Mesenchymal stem cell (in vitro differentiated cells and primary cell): ENCODE data around the gene C1orf216.
A peak's percentile ranks its signal among the peaks of the same experiment; 100 is the strongest.

ENCODE experiments used
- DNase-seq: peaks from one replicate; pipeline ENCODE4 v3.0.0-alpha.2; 2013
- H2AFZ ChIP-seq: one replicate; pipeline ENCODE4 v1.6.1; 2013; ENCODE audit warnings: low read depth, mild to moderate bottlenecking, control low read depth, inconsistent platforms, low read length, moderate library complexity
- H2AK5ac ChIP-seq: 2 replicates; pipeline ENCODE4 v1.6.1; 2013; ENCODE audit warnings: low read length, moderate library complexity, mild to moderate bottlenecking, inconsistent platforms; ENCODE audit not compliant: severe bottlenecking
- H2BK120ac ChIP-seq: one replicate; pipeline ENCODE4 v1.6.1; 2013; ENCODE audit warnings: low read depth, mild to moderate bottlenecking, inconsistent platforms, low read length, moderate library complexity
- H2BK12ac ChIP-seq, 2 experiments: one replicate each; pipeline ENCODE4 v1.6.1; 2013; ENCODE audit warnings: inconsistent platforms in 2 of 2, low read length in 2 of 2, mild to moderate bottlenecking in 2 of 2, moderate library complexity in 2 of 2, control low read depth in 1 of 2
- H2BK15ac ChIP-seq: one replicate; pipeline ENCODE4 v1.6.1; 2013; ENCODE audit warnings: mild to moderate bottlenecking, low read depth, inconsistent platforms; ENCODE audit not compliant: poor library complexity, severe bottlenecking
- H2BK5ac ChIP-seq: 2 replicates; pipeline ENCODE4 v1.6.1; 2013; ENCODE audit warnings: low read depth, mild to moderate bottlenecking, low read length, control low read depth, inconsistent platforms; ENCODE audit not compliant: poor library complexity, severe bottlenecking
- H3K14ac ChIP-seq, 2 experiments: one replicate each; pipeline ENCODE4 v1.6.1; 2013; ENCODE audit warnings: inconsistent platforms in 2 of 2, low read length in 2 of 2, control low read depth in 1 of 2, mild to moderate bottlenecking in 1 of 2, moderate library complexity in 1 of 2
- H3K18ac ChIP-seq, 2 experiments: one replicate each; pipeline ENCODE4 v1.6.1; 2013; ENCODE audit warnings: inconsistent platforms in 2 of 2, low read length in 2 of 2, control low read depth in 1 of 2, low read depth in 1 of 2, mild to moderate bottlenecking in 1 of 2
- H3K23ac ChIP-seq, 2 experiments: one replicate each; pipeline ENCODE4 v1.6.1; 2013; ENCODE audit warnings: inconsistent platforms in 2 of 2, low read length in 2 of 2, mild to moderate bottlenecking in 2 of 2, moderate library complexity in 2 of 2, control low read depth in 1 of 2
- H3K27ac ChIP-seq: 2 replicates; pipeline ENCODE4 v1.5.1; 2013; ENCODE audit warnings: mild to moderate bottlenecking, moderate library complexity, low read length, control low read depth, inconsistent platforms; ENCODE audit not compliant: poor library complexity, severe bottlenecking
- H3K27me3 ChIP-seq, 2 experiments: 2 replicates each; pipeline versions ENCODE4 v1.6.1 to v1.7.0; 2013; ENCODE audit warnings: low read length in 2 of 2, mild to moderate bottlenecking in 2 of 2, moderate library complexity in 2 of 2, control low read depth in 1 of 2, inconsistent platforms in 1 of 2; ENCODE audit not compliant: control insufficient read depth in 1 of 2, insufficient read depth in 1 of 2
- H3K36me3 ChIP-seq, 2 experiments: 2 replicates each; pipeline versions ENCODE4 v1.6.1 to v1.7.0; 2013; ENCODE audit warnings: low read length in 2 of 2, control low read depth in 1 of 2, inconsistent platforms in 1 of 2, low read depth in 1 of 2, mild to moderate bottlenecking in 1 of 2; ENCODE audit not compliant: insufficient read depth in 2 of 2, control insufficient read depth in 1 of 2
- H3K4ac ChIP-seq, 2 experiments: one replicate each; pipeline ENCODE4 v1.6.1; 2013; ENCODE audit warnings: inconsistent platforms in 2 of 2, low read length in 2 of 2, mild to moderate bottlenecking in 2 of 2, moderate library complexity in 2 of 2, control low read depth in 1 of 2, low read depth in 1 of 2
- H3K4me1 ChIP-seq: 2 replicates; pipeline ENCODE4 v1.6.1; 2013; ENCODE audit warnings: low read depth, low read length, control low read depth; ENCODE audit not compliant: control insufficient read depth, insufficient read depth
- H3K4me2 ChIP-seq: 2 replicates; pipeline ENCODE4 v1.6.1; 2013; ENCODE audit warnings: low read length, mild to moderate bottlenecking, inconsistent platforms; ENCODE audit not compliant: poor library complexity, severe bottlenecking
- H3K4me3 ChIP-seq, 2 experiments: 2 replicates each; pipeline versions ENCODE4 v1.5.1 to v1.7.0; 2013; ENCODE audit warnings: low read length in 2 of 2, mild to moderate bottlenecking in 2 of 2, control low read depth in 1 of 2, low read depth in 1 of 2; ENCODE audit not compliant: insufficient read depth in 1 of 2
- H3K79me1 ChIP-seq: replicated peaks from 2 replicates; pipeline ENCODE4 v1.6.1; 2013; ENCODE audit warnings: mild to moderate bottlenecking, control low read depth, low read length, inconsistent platforms; ENCODE audit not compliant: poor library complexity, severe bottlenecking
- H3K9ac ChIP-seq: 2 replicates; pipeline ENCODE4 v1.7.0; 2013; ENCODE audit warnings: mild to moderate bottlenecking, low read length, moderate library complexity
- H3K9me3 ChIP-seq: 2 replicates; pipeline ENCODE4 v1.7.0; 2013; ENCODE audit warnings: mild to moderate bottlenecking, low read length; ENCODE audit not compliant: control insufficient read depth
- H4K8ac ChIP-seq: one replicate; pipeline ENCODE4 v1.6.1; 2013; ENCODE audit warnings: inconsistent platforms, mild to moderate bottlenecking, low read length, moderate library complexity
- H4K91ac ChIP-seq: one replicate; pipeline ENCODE4 v1.6.1; 2013; ENCODE audit warnings: mild to moderate bottlenecking, low read length, inconsistent platforms
- WGBS: methylation state at CpG from one replicate; pipeline ENCODE4 v1.1.7; 2013; ENCODE audit warnings: mixed read lengths; 5-methylcytosine and 5-hydroxymethylcytosine counted together

C1orf216 gene

DNA sequence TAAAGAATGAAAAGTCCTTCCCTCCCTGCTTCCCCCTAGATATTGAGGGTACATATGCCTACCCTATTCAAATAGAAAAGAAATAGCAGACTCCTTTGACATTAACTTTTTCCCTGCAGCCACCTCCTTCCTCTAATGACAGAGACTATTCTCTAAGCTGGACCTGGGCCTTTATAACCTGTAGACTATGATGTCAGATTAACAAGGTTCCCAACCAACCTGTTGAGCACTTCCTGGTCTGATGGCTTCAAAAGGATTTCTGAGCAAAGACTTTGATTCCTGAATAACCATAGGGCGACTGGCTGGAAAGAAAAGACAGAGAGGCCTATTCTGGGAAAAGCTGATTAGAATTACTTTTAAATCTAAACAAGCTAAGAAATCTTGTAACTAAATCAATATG lies 18.4 kb upstream of the C1orf216 start:
- H3K79me1 ChIP-seq, result no peaks in the 10 kb centered on the region
- H2BK5ac ChIP-seq, result no peak overlapping the region
- no peaks in the 10 kb centered on the region for H3K27me3 ChIP-seq
- H3K9ac ChIP-seq, result no peak overlapping the region
- no peak overlapping the region for H4K91ac ChIP-seq
- no peak overlapping the region for H2BK120ac ChIP-seq
- no peak overlapping the region for H3K23ac ChIP-seq
- peaks cover 0 to 3% of the 10 kb centered on the region in 2 experiments for H3K36me3 ChIP-seq
- no peak overlapping the region for H3K18ac ChIP-seq
- no peak overlapping the region for H2AFZ ChIP-seq
- no peak overlapping the region for H3K14ac ChIP-seq
- H3K4me3 ChIP-seq, result no peak overlapping the region
- no peak overlapping the region for H3K4ac ChIP-seq
- no CpG with 5 or more reads among the region's 1 CpG for WGBS
- H3K27ac ChIP-seq, result no peak overlapping the region
- H2BK15ac ChIP-seq, result no peak overlapping the region
- no peak overlapping the region for H2BK12ac ChIP-seq
- no peak overlapping the region for H4K8ac ChIP-seq
- H2AK5ac ChIP-seq, result no peak overlapping the region
- H3K4me2 ChIP-seq, result no peak overlapping the region
- DNase-seq, result no peak
- no peaks in the 10 kb centered on the region for H3K4me1 ChIP-seq
- H3K9me3 ChIP-seq, result no peaks in the 10 kb centered on the region

- H3K9me3 ChIP-seq, result no peaks in the 10 kb centered on the region
- no peak overlapping the region for H3K4me2 ChIP-seq
- H4K8ac ChIP-seq, result peak overlapping the region; percentile 49
- no peak overlapping the region for H3K27ac ChIP-seq
- no peak overlapping the region for H3K18ac ChIP-seq
- H2BK5ac ChIP-seq, result no peak overlapping the region
- H3K79me1 ChIP-seq, result peaks cover 2% of the 10 kb centered on the region
- H2AK5ac ChIP-seq, result no peak overlapping the region
- no peak overlapping the region for H3K9ac ChIP-seq
- peak overlapping the region; percentile 44 for H4K91ac ChIP-seq
- no peaks in the 10 kb centered on the region for H3K36me3 ChIP-seq
- DNase-seq, result no peak
- H3K27me3 ChIP-seq, result no peaks in the 10 kb centered on the region
- no peaks in the 10 kb centered on the region for H3K4me1 ChIP-seq
- H2BK12ac ChIP-seq, result no peak overlapping the region
- no peak overlapping the region for H2BK15ac ChIP-seq
- H3K4me3 ChIP-seq, result no peak overlapping the region
- no peak overlapping the region for H2BK120ac ChIP-seq
- H3K14ac ChIP-seq, result no peak overlapping the region
- H3K23ac ChIP-seq, result no peak overlapping the region
- no peak overlapping the region for H2AFZ ChIP-seq
- no peak overlapping the region for H3K4ac ChIP-seq
- WGBS, result 98% methylated on average over 4 of the region's 4 CpGs
Observed at GRCh38 chr1:35727434-35728040, 8.9 kb upstream of the C1orf216 start.

DNA sequence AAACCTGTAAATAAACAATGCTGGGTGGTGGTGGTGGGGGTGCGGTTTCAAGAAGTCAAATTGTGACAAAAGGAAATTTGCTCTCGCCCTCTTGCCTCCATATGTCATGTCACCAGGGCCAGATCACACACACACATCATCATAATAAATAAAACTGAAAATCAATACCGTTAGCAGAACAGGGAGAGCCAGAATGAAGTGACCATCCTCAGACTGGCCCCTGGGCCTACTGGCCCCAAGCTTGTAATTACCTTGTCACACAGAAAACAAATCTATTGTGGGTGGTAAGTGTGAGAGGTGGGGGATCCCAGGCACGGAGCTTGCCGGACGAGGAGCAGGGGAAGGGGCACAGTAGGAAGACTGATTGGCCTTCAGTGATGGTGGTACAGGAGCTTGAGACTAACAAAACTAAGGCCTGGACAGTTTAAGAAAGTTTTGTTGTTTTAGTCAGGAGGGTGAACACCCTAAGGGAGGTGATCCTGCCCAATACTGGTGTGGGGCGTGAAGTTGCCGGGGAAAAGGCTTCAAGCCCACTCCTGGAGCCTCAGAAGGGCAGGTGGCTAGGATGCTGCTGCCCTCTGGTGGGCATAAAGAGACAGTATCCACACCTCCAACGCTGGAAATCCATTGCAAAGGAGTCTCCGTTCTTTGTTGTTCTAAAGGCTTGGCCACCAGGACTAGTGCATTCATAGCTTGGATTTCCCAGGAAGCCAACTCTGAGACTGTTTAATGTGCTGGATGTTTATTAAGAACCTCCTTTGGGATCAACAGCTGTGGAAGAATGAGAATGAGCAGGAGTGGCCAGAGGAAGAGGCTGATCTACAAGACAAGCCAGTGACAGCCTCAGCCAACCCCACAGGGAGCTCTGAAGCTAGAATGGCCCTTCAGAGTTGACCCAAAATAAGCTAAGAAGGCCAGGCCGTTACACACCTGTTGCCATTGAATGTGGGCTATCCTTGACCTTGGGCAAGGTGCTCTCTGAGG lies 8.1 kb upstream of the C1orf216 start:
- 58% methylated on average over 9 of the region's 11 CpGs for WGBS
- Histone ChIP-seq H3K18ac (no peak overlapping the region), H3K9ac (no peak overlapping the region), H4K8ac (peak overlapping the region; percentile 24), H2AK5ac (no peak overlapping the region), H3K79me1 (peaks cover 2% of the 10 kb centered on the region), H3K27ac (no peak overlapping the region), H3K23ac (no peak overlapping the region), H3K4me2 (no peak overlapping the region), H2BK15ac (no peak overlapping the region), H2BK5ac (no peak overlapping the region), H2BK120ac (no peak overlapping the region), H3K36me3 (no peaks in the 10 kb centered on the region), H3K4ac (no peak overlapping the region), H2AFZ (no peak overlapping the region), H4K91ac (peak overlapping the region; percentile 44), H3K14ac (no peak overlapping the region), H2BK12ac (no peak overlapping the region), H3K4me1 (no peaks in the 10 kb centered on the region), H3K9me3 (no peaks in the 10 kb centered on the region), H3K4me3 (no peak overlapping the region), H3K27me3 (no peaks in the 10 kb centered on the region)
- peak; percentile 74 for DNase-seq

- Histone ChIP-seq H3K27ac (no peak overlapping the region), H3K36me3 (no peaks in the 10 kb centered on the region), H3K4me1 (no peaks in the 10 kb centered on the region), H4K91ac (no peak overlapping the region), H3K14ac (no peak overlapping the region), H2BK5ac (no peak overlapping the region), H3K4ac (no peak overlapping the region), H3K18ac (no peak overlapping the region), H3K23ac (no peak overlapping the region), H3K9me3 (no peaks in the 10 kb centered on the region), H4K8ac (no peak overlapping the region), H2BK12ac (no peak overlapping the region), H2AK5ac (no peak overlapping the region), H3K4me3 (no peak overlapping the region), H3K4me2 (no peak overlapping the region), H3K79me1 (peaks cover 2% of the 10 kb centered on the region), H2BK120ac (no peak overlapping the region), H3K9ac (peak overlapping the region; percentile 45), H2BK15ac (no peak overlapping the region), H3K27me3 (no peaks in the 10 kb centered on the region), H2AFZ (no peak overlapping the region)
- 93% methylated on average over 10 of the region's 10 CpGs for WGBS
- DNase-seq, result no peak
Observed at GRCh38 chr1:35725596-35725995, 6.9 kb upstream of the C1orf216 start.
